ENCODE results near the gene ZNF544.

The ZNF544 gene

GRCh38 chr19:58268344-58268743 lies 39.6 kb downstream of the ZNF544 start:
- H3K9me3 ChIP-seq: peaks cover 26% of the 10 kb centered on the region
- DNase-seq (ENCODE audit: low spot score in 2 of 2): no peak
- no peak overlapping the region for H3K4me3 ChIP-seq
- no peaks in the 10 kb centered on the region for H3K4me1 ChIP-seq
- H3K27me3 ChIP-seq (ENCODE audit: low read depth): no peaks in the 10 kb centered on the region
- in situ Hi-C loops (cut with MboI; ENCODE audit: low sequenced_read_pairs): no loop called here
- no peaks in the 10 kb centered on the region; the same call in 1 of the 2 replicates for H3K36me3 ChIP-seq (replicated peaks)

GRCh38 chr19:58274771-58275201 lies 46.1 kb downstream of the ZNF544 start:
- no peak for DNase-seq (ENCODE audit: low spot score in 2 of 2)
- peaks cover 9% of the 10 kb centered on the region; the same call in 1 of the 2 replicates for H3K4me1 ChIP-seq
- no peak overlapping the region for H3K4me3 ChIP-seq
- no peaks in the 10 kb centered on the region for H3K27me3 ChIP-seq (ENCODE audit: low read depth)
- in situ Hi-C loops (cut with MboI; ENCODE audit: low sequenced_read_pairs): no loop called here
- H3K36me3 ChIP-seq (replicated peaks): peaks cover 7% of the 10 kb centered on the region; the same call in 1 of the 2 replicates
- H3K9me3 ChIP-seq: peaks cover 13% of the 10 kb centered on the region

- DNase-seq (ENCODE audit: low spot score in 2 of 2): no peak
- Histone ChIP-seq H3K27me3 (ENCODE audit: low read depth) (no peaks in the 10 kb centered on the region), H3K36me3 (replicated peaks) (peaks cover 14% of the 10 kb centered on the region; the same call in 1 of the 2 replicates), H3K9me3 (peaks cover 18% of the 10 kb centered on the region), H3K4me3 (no peak overlapping the region), H3K4me1 (peaks cover 13% of the 10 kb centered on the region)
- in situ Hi-C loops (cut with MboI; ENCODE audit: low sequenced_read_pairs): no loop called here
Observed at GRCh38 chr19:58275564-58275963, 46.9 kb downstream of the ZNF544 start.

- Histone ChIP-seq H3K9me3 (peaks cover 20% of the 10 kb centered on the region), H3K27me3 (ENCODE audit: low read depth) (no peaks in the 10 kb centered on the region), H3K4me1 (peaks cover 13% of the 10 kb centered on the region), H3K36me3 (replicated peaks) (peaks cover 16% of the 10 kb centered on the region; the same call in 1 of the 2 replicates), H3K4me3 (no peak overlapping the region)
- in situ Hi-C loops (cut with MboI; ENCODE audit: low sequenced_read_pairs): no loop called here
- no peak for DNase-seq (ENCODE audit: low spot score in 2 of 2)
Observed at GRCh38 chr19:58277197-58277596, 48.5 kb downstream of the ZNF544 start.

- Histone ChIP-seq H3K27me3 (ENCODE audit: low read depth) (no peaks in the 10 kb centered on the region), H3K4me1 (peaks cover 13% of the 10 kb centered on the region), H3K9me3 (peaks cover 20% of the 10 kb centered on the region), H3K36me3 (replicated peaks) (peaks cover 17% of the 10 kb centered on the region; the same call in 1 of the 2 replicates), H3K4me3 (peak overlapping the region; percentile 79)
- no peak for DNase-seq (ENCODE audit: low spot score in 2 of 2)
- in situ Hi-C loops (cut with MboI; ENCODE audit: low sequenced_read_pairs): no loop called here
Observed at GRCh38 chr19:58277748-58278540, 49.2 kb downstream of the ZNF544 start.

- peak within 1 kb of the TSS; percentile 79 for H3K4me3 ChIP-seq
- H3K9me3 ChIP-seq: peaks cover 16% of the 10 kb centered on the region
- H3K4me1 ChIP-seq: peaks cover 13% of the 10 kb centered on the region
- H3K36me3 ChIP-seq (replicated peaks): peaks cover 17% of the 10 kb centered on the region; the same call in 1 of the 2 replicates
- in situ Hi-C loops (cut with MboI; ENCODE audit: low sequenced_read_pairs): no loop called here
- peak; percentile 96 to 99 for DNase-seq (ENCODE audit: low spot score in 2 of 2)
- H3K27me3 ChIP-seq (ENCODE audit: low read depth): no peaks in the 10 kb centered on the region
Observed at GRCh38 chr19:58278541-58279041, 49.9 kb downstream of the ZNF544 start, which contains the start of gene ZNF8. ZNF8 (plus strand) TSS chr19:58278955; CDS start chr19:58279082, 127 bp downstream.

- DNase-seq (ENCODE audit: low spot score in 2 of 2): peak; percentile 16 to 75
- no peaks in the 10 kb centered on the region for H3K27me3 ChIP-seq (ENCODE audit: low read depth)
- H3K4me3 ChIP-seq: peak overlapping the region; percentile 79
- H3K36me3 ChIP-seq (replicated peaks): peaks cover 17% of the 10 kb centered on the region; the same call in 1 of the 2 replicates
- in situ Hi-C loops (cut with MboI; ENCODE audit: low sequenced_read_pairs): no loop called here
- H3K9me3 ChIP-seq: peaks cover 17% of the 10 kb centered on the region
- H3K4me1 ChIP-seq: peaks cover 13% of the 10 kb centered on the region
Observed at GRCh38 chr19:58279042-58279924, 50.6 kb downstream of the ZNF544 start.

- Histone ChIP-seq H3K4me3 (peak overlapping the region; percentile 79), H3K9me3 (peaks cover 13% of the 10 kb centered on the region), H3K4me1 (peaks cover 13% of the 10 kb centered on the region), H3K36me3 (replicated peaks) (peaks cover 13% of the 10 kb centered on the region; the same call in 1 of the 2 replicates), H3K27me3 (ENCODE audit: low read depth) (no peaks in the 10 kb centered on the region)
- DNase-seq (ENCODE audit: low spot score in 2 of 2): no peak
- in situ Hi-C loops (cut with MboI; ENCODE audit: low sequenced_read_pairs): no loop called here
Observed at GRCh38 chr19:58279925-58280316, 51.2 kb downstream of the ZNF544 start.

GRCh38 chr19:58284199-58284598 lies 55.5 kb downstream of the ZNF544 start:
- no peak for DNase-seq (ENCODE audit: low spot score in 2 of 2)
- in situ Hi-C loops (cut with MboI; ENCODE audit: low sequenced_read_pairs): no loop called here
- H3K36me3 ChIP-seq (replicated peaks): peaks cover 45% of the 10 kb centered on the region
- H3K4me3 ChIP-seq: no peak overlapping the region
- no peaks in the 10 kb centered on the region for H3K27me3 ChIP-seq (ENCODE audit: low read depth)
- peaks cover 8% of the 10 kb centered on the region for H3K4me1 ChIP-seq
- peaks cover 11% of the 10 kb centered on the region for H3K9me3 ChIP-seq

- Histone ChIP-seq H3K4me3 (no peak overlapping the region), H3K36me3 (replicated peaks) (peaks cover 76% of the 10 kb centered on the region), H3K9me3 (peaks cover 11% of the 10 kb centered on the region), H3K27me3 (ENCODE audit: low read depth) (no peaks in the 10 kb centered on the region), H3K4me1 (no peaks in the 10 kb centered on the region)
- DNase-seq (ENCODE audit: low spot score in 2 of 2): no peak
- in situ Hi-C loops (cut with MboI; ENCODE audit: low sequenced_read_pairs): no loop called here
Observed at GRCh38 chr19:58291943-58292342, 63.2 kb downstream of the ZNF544 start.

- no peak overlapping the region for H3K4me3 ChIP-seq
- no peak for DNase-seq (ENCODE audit: low spot score in 2 of 2)
- H3K36me3 ChIP-seq (replicated peaks): peaks cover 67% of the 10 kb centered on the region
- H3K4me1 ChIP-seq: no peaks in the 10 kb centered on the region
- in situ Hi-C loops (cut with MboI; ENCODE audit: low sequenced_read_pairs): no loop called here
- H3K27me3 ChIP-seq (ENCODE audit: low read depth): no peaks in the 10 kb centered on the region
- H3K9me3 ChIP-seq: peaks cover 11% of the 10 kb centered on the region
Observed at GRCh38 chr19:58294743-58295374, 66.1 kb downstream of the ZNF544 start.

GRCh38 chr19:58296104-58296503 lies 67.4 kb downstream of the ZNF544 start:
- Histone ChIP-seq H3K4me1 (no peaks in the 10 kb centered on the region), H3K9me3 (peaks cover 11% of the 10 kb centered on the region), H3K36me3 (replicated peaks) (peaks cover 63% of the 10 kb centered on the region), H3K4me3 (no peak overlapping the region), H3K27me3 (ENCODE audit: low read depth) (no peaks in the 10 kb centered on the region)
- DNase-seq (ENCODE audit: low spot score in 2 of 2): no peak
- in situ Hi-C loops (cut with MboI; ENCODE audit: low sequenced_read_pairs): no loop called here

GRCh38 chr19:58300620-58301019 lies 71.9 kb downstream of the ZNF544 start:
- Histone ChIP-seq H3K27me3 (ENCODE audit: low read depth) (no peaks in the 10 kb centered on the region), H3K36me3 (replicated peaks) (peaks cover 31% of the 10 kb centered on the region), H3K4me1 (0 out of 2 replicates have a peak, but pooled peaks cover 4% of the 10 kb centered on the region), H3K4me3 (no peak overlapping the region), H3K9me3 (no peaks in the 10 kb centered on the region; the same call in 1 of the 2 replicates)
- DNase-seq (ENCODE audit: low spot score in 2 of 2): no peak
- in situ Hi-C loops (cut with MboI; ENCODE audit: low sequenced_read_pairs): no loop called here
